Neural cell (in vitro differentiated cells): ENCODE measurements around the gene BCAP31. TPM values are rescaled to one million over a fixed set of nuclear protein-coding genes. Genes with fewer than 3 reads are reported as not detected.

ENCODE experiments used
- H2AFZ ChIP-seq: fragments of 200-600, 300-800 bp; sonication (generic), shearing (Covaris generic); 2 replicates; pipeline ENCODE4 v1.6.0; 2014; ENCODE audit warnings: low read depth, mild to moderate bottlenecking, antibody characterized with exemption, low read length, moderate library complexity
- H3F3A ChIP-seq: fragments of 200-600 bp; shearing (Covaris generic); 2 replicates; pipeline ENCODE4 v1.6.1; 2016; ENCODE audit warnings: mild to moderate bottlenecking, moderate library complexity, mixed read lengths, antibody characterized with exemption, low read length; ENCODE audit not compliant: insufficient read depth, poor library complexity, severe bottlenecking
- H3K27ac ChIP-seq: fragments of 200-600, 300-800 bp; sonication (generic), shearing (Covaris generic); 2 replicates; pipeline ENCODE4 v1.5.1; 2014; ENCODE audit warnings: mild to moderate bottlenecking, low read length, moderate library complexity
- H3K27me3 ChIP-seq: fragments of 300-800, 200-600 bp; sonication (generic), shearing (Covaris generic); 2 replicates; pipeline ENCODE4 v1.6.0; 2014; ENCODE audit warnings: mild to moderate bottlenecking, low read depth, low read length, moderate library complexity; ENCODE audit not compliant: insufficient read depth
- H3K36me3 ChIP-seq: fragments of 300-800, 200-600 bp; sonication (generic), shearing (Covaris generic); 2 replicates; pipeline ENCODE4 v1.5.1; 2014; ENCODE audit warnings: mild to moderate bottlenecking, antibody characterized with exemption, low read length, moderate library complexity; ENCODE audit not compliant: insufficient read depth
- H3K4me2 ChIP-seq: fragments of 300-800, 200-600 bp; sonication (generic), shearing (Covaris generic); 2 replicates; pipeline ENCODE4 v1.6.0; 2014; ENCODE audit warnings: mild to moderate bottlenecking, low read length
- H3K4me3 ChIP-seq: fragments of 300-800, 200-600 bp; sonication (generic), shearing (Covaris generic); 2 replicates; pipeline ENCODE4 v1.5.1; 2014; ENCODE audit warnings: mild to moderate bottlenecking, low read length, moderate library complexity
- H3K79me2 ChIP-seq: fragments of 200-600 bp; shearing (Covaris generic); replicated peaks from 2 replicates; pipeline ENCODE4 v1.6.0; 2014; ENCODE audit warnings: mild to moderate bottlenecking, low read length, moderate library complexity; ENCODE audit not compliant: insufficient read depth
- H3K9ac ChIP-seq: fragments of 300-800, 200-600 bp; sonication (generic), shearing (Covaris generic); 2 replicates; pipeline ENCODE4 v1.6.1; 2016; ENCODE audit warnings: mild to moderate bottlenecking, low read length, mixed read lengths
- H3K9me2 ChIP-seq: fragments of 200-600 bp; shearing (Covaris generic); 2 replicates; pipeline ENCODE4 v1.6.1; 2016; ENCODE audit warnings: mild to moderate bottlenecking, low read length, mixed read lengths; ENCODE audit not compliant: insufficient read depth
- H3K9me3 ChIP-seq: fragments of 200-600, 300-800 bp; sonication (generic), shearing (Covaris generic); 2 replicates; pipeline ENCODE4 v1.6.1; 2016; ENCODE audit warnings: mild to moderate bottlenecking, mixed run types, low read length, moderate library complexity, mixed read lengths
- H4K20me1 ChIP-seq: fragments of 200-600 bp; shearing (Covaris generic); 2 replicates; pipeline ENCODE4 v1.6.1; 2016; ENCODE audit warnings: mild to moderate bottlenecking, mixed run types; ENCODE audit not compliant: insufficient read depth
- EP300 ChIP-seq: fragments of 450-650 bp; conservative IDR thresholded peaks from 2 replicates; pipeline ENCODE4 v1.6.1; 2014; ENCODE audit warnings: antibody characterized with exemption, mild to moderate bottlenecking, moderate library complexity; ENCODE audit not compliant: poor library complexity, severe bottlenecking
- EZH2 ChIP-seq: fragments of 200-600, 300-800 bp; shearing (Covaris generic), sonication (generic); IDR thresholded peaks from 2 replicates; pipeline ENCODE4 v1.6.1; 2014; ENCODE audit warnings: antibody characterized with exemption, low read length, borderline replicate concordance, mild to moderate bottlenecking; ENCODE audit not compliant: insufficient read depth, poor library complexity, severe bottlenecking
- MXI1 ChIP-seq: fragments of 450-650 bp; conservative IDR thresholded peaks from 2 replicates; pipeline ENCODE4 v1.6.1; 2014; ENCODE audit warnings: antibody characterized with exemption, mild to moderate bottlenecking; ENCODE audit not compliant: poor library complexity, severe bottlenecking
- POLR2AphosphoS5 ChIP-seq: IDR thresholded peaks from 2 replicates; pipeline ENCODE4 v1.6.1; 2012
- RAD21 ChIP-seq: fragments of 450-650 bp; conservative IDR thresholded peaks from 2 replicates; pipeline ENCODE4 v1.6.1; 2014; ENCODE audit warnings: antibody characterized with exemption, mild to moderate bottlenecking, moderate library complexity
- REST ChIP-seq: IDR thresholded peaks from 2 replicates; pipeline ENCODE4 v1.6.1; 2012; ENCODE audit warnings: borderline replicate concordance
- SMC3 ChIP-seq: fragments of 450-650 bp; conservative IDR thresholded peaks from 2 replicates; pipeline ENCODE4 v1.6.1; 2014; ENCODE audit warnings: antibody characterized with exemption, mild to moderate bottlenecking, moderate library complexity; ENCODE audit not compliant: poor library complexity
- TAF1 ChIP-seq: IDR thresholded peaks from 2 replicates; pipeline ENCODE4 v1.6.1; 2012; ENCODE audit warnings: low read depth
- polyA plus RNA-seq: library from polyadenylated mRNA; depleted of rRNA; stranded (reverse); fragments of >200 nt; gene quantifications from 2 replicates; pipeline ENCODE4 v1.2.3, GENCODE V29; 2014
- TF ChIP-seq, protein P1 (sequence below): fragments of 450-650 bp; IDR thresholded peaks from 2 replicates; pipeline ENCODE4 v1.5.1; 2014; ENCODE audit warnings: antibody characterized with exemption, mild to moderate bottlenecking, moderate library complexity; ENCODE audit not compliant: poor library complexity, severe bottlenecking

The BCAP31 gene
- polyA plus RNA-seq, 1 donor from 2014 or later: 182 TPM

DNA sequence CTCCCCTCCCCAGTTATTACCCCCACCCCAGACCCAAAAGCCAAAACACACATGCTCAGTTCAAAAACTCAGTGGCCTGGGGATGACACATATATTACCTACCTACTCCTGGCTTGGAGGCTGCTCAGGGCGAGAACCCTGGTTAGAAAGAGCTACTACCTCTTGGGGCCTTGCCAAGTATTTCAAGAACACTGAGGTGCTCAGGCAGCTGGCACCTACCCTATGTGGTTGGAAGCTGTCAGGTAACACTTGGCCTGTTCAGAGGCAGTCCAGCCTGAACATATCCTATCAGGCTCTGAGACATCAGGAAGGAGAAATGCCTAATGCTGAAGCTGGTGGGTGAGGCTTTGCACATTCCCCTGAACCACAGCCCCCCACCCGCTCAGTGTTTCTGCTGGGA lies 4.9 kb downstream of the BCAP31 start:
- TF ChIP-seq EP300 (no peak), REST (no peak), POLR2AphosphoS5 (no peak), RAD21 (no peak), MXI1 (no peak), EZH2 (no peak), SMC3 (no peak), TAF1 (no peak)
- TF ChIP-seq, protein P1, sequence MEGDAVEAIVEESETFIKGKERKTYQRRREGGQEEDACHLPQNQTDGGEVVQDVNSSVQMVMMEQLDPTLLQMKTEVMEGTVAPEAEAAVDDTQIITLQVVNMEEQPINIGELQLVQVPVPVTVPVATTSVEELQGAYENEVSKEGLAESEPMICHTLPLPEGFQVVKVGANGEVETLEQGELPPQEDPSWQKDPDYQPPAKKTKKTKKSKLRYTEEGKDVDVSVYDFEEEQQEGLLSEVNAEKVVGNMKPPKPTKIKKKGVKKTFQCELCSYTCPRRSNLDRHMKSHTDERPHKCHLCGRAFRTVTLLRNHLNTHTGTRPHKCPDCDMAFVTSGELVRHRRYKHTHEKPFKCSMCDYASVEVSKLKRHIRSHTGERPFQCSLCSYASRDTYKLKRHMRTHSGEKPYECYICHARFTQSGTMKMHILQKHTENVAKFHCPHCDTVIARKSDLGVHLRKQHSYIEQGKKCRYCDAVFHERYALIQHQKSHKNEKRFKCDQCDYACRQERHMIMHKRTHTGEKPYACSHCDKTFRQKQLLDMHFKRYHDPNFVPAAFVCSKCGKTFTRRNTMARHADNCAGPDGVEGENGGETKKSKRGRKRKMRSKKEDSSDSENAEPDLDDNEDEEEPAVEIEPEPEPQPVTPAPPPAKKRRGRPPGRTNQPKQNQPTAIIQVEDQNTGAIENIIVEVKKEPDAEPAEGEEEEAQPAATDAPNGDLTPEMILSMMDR: no peak
- peaks cover 16% of the 10 kb centered on the region for H3K79me2 ChIP-seq
- no peaks in the 10 kb centered on the region for H4K20me1 ChIP-seq
- no peaks in the 10 kb centered on the region for H3K9me2 ChIP-seq
- H3F3A ChIP-seq: no peaks in the 10 kb centered on the region
- H3K4me2 ChIP-seq: no peak overlapping the region
- no peaks in the 10 kb centered on the region for H3K27me3 ChIP-seq
- H3K9ac ChIP-seq: no peak overlapping the region
- no peaks in the 10 kb centered on the region for H3K9me3 ChIP-seq
- H3K36me3 ChIP-seq: no peaks in the 10 kb centered on the region
- H3K4me3 ChIP-seq: no peak overlapping the region
- no peak overlapping the region for H3K27ac ChIP-seq
- no peak overlapping the region for H2AFZ ChIP-seq

- H2AFZ ChIP-seq: no peak overlapping the region
- H3K9ac ChIP-seq: no peak overlapping the region
- H3K79me2 ChIP-seq: peaks cover 10% of the 10 kb centered on the region
- no peaks in the 10 kb centered on the region for H3K9me2 ChIP-seq
- H3K36me3 ChIP-seq: no peaks in the 10 kb centered on the region
- no peak overlapping the region for H3K4me3 ChIP-seq
- no peaks in the 10 kb centered on the region for H4K20me1 ChIP-seq
- TF ChIP-seq EZH2: no peak
- no peak for TF ChIP-seq TAF1
- TF ChIP-seq EP300: no peak
- TF ChIP-seq RAD21: no peak
- TF ChIP-seq POLR2AphosphoS5: no peak
- no peak for TF ChIP-seq SMC3
- TF ChIP-seq, protein P1: no peak
- TF ChIP-seq MXI1: no peak
- TF ChIP-seq REST: no peak
- no peak overlapping the region for H3K27ac ChIP-seq
- no peaks in the 10 kb centered on the region for H3K27me3 ChIP-seq
- H3F3A ChIP-seq: no peaks in the 10 kb centered on the region
- no peak overlapping the region for H3K4me2 ChIP-seq
- H3K9me3 ChIP-seq: no peaks in the 10 kb centered on the region
These were observed 6.7 kb downstream of the BCAP31 start for GRCh38 chrX:153717445-153717844.
